ENCODE data around the gene ARMC9.

GRCh38 chr2:231228974-231229529 lies 30.6 kb downstream of the ARMC9 start:
- TF ChIP-seq POLR2A (IDR thresholded peaks at IDR 0.05), result no peak
- no peak for TF ChIP-seq CTCF (IDR thresholded peaks at IDR 0.05)
- TF ChIP-seq EP300 (IDR thresholded peaks at IDR 0.05), result no peak

All from ovary (tissue), 3 donors.